Measurements from ENCODE around the gene CLIP4. TPM values are rescaled to one million over a fixed set of nuclear protein-coding genes. Genes with fewer than 3 reads are reported as not detected.

Gene CLIP4
- total RNA-seq, 1 experiment from 2014 or later, result 1.2 TPM

GRCh38 chr2:29195796-29196195, 80.6 kb downstream of the CLIP4 start:
- H3K27ac Mint-ChIP-seq (ENCODE audit: unreplicated experiment), result no peak overlapping the region

GRCh38 chr2:29196792-29197788, 81.9 kb downstream of the CLIP4 start:
- peaks cover 4% of the 10 kb centered on the region for H3K4me1 Mint-ChIP-seq (ENCODE audit: low read depth, unreplicated experiment)

More at GRCh38 chr2:29195796-29196195, 80.6 kb downstream of the CLIP4 start:
- Histone ChIP-seq H3K27me3 (replicated peaks; ENCODE audit: control insufficient read depth, insufficient read depth, low read length) (no peaks in the 10 kb centered on the region), H3K4me1 (no peaks in the 10 kb centered on the region), H3K4me3 (ENCODE audit: low read depth, low read length) (no peak overlapping the region), H3K9me3 (no peaks in the 10 kb centered on the region), H3K36me3 (ENCODE audit: control insufficient read depth, insufficient read depth, low read length) (no peaks in the 10 kb centered on the region)
- no peak for DNase-seq
- TF ChIP-seq, protein P1, sequence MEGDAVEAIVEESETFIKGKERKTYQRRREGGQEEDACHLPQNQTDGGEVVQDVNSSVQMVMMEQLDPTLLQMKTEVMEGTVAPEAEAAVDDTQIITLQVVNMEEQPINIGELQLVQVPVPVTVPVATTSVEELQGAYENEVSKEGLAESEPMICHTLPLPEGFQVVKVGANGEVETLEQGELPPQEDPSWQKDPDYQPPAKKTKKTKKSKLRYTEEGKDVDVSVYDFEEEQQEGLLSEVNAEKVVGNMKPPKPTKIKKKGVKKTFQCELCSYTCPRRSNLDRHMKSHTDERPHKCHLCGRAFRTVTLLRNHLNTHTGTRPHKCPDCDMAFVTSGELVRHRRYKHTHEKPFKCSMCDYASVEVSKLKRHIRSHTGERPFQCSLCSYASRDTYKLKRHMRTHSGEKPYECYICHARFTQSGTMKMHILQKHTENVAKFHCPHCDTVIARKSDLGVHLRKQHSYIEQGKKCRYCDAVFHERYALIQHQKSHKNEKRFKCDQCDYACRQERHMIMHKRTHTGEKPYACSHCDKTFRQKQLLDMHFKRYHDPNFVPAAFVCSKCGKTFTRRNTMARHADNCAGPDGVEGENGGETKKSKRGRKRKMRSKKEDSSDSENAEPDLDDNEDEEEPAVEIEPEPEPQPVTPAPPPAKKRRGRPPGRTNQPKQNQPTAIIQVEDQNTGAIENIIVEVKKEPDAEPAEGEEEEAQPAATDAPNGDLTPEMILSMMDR (IDR thresholded peaks at IDR 0.05; ENCODE audit: insufficient read depth in 1 of 2, low read depth in 1 of 2, low read length in 1 of 2, severe bottlenecking in 1 of 2, unreplicated experiment in 1 of 2), result no peak
- Mint-ChIP-seq H3K9me3 (ENCODE audit: unreplicated experiment) (no peaks in the 10 kb centered on the region), H3K27me3 (ENCODE audit: insufficient read depth, unreplicated experiment) (peaks cover 4% of the 10 kb centered on the region), H3K4me3 (ENCODE audit: unreplicated experiment) (no peak overlapping the region), H3K4me1 (ENCODE audit: low read depth, unreplicated experiment) (no peaks in the 10 kb centered on the region), H3K36me3 (ENCODE audit: insufficient read depth, unreplicated experiment) (no peaks in the 10 kb centered on the region)
- ChIA-PET POLR2A (no interaction called here), CTCF (no interaction called here)
- BruUV-seq (replicated peaks), result no TSS peak
- intact Hi-C loops (cut with micrococcal nuclease; ENCODE audit: unreplicated experiment), result loop anchor here (1.0 to 5.0 kb wide), 2 partner anchors 34 to 88 kb away; no protein-coding TSS in a partner anchor

DNA sequence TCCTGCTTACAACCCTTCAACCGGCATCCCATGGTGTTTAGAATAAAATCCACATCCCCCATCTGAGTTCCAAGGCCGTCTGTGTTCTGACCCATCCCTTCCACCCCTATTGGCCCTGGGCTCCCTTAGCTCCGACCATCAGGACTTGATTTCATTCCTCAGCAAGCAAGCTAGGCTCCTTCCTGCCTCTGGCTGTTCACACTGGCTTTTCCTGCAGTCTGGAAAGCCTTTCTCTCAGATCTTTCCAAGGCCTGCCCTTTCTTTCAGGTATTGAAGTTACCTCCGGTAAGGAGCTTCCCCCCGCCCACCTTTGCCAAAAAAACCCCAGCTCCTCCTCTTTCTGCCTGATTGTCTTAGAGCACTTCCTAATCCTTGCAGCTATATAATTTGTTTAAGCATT, 86.8 kb downstream of the CLIP4 start:
- peak in 1 of 2 experiments; percentile 44 for DNase-seq
- Histone ChIP-seq H3K4me1 (no peaks in the 10 kb centered on the region), H3K4me3 (ENCODE audit: low read depth, low read length) (no peak overlapping the region), H3K36me3 (ENCODE audit: control insufficient read depth, insufficient read depth, low read length) (no peaks in the 10 kb centered on the region), H3K27me3 (replicated peaks; ENCODE audit: control insufficient read depth, insufficient read depth, low read length) (no peaks in the 10 kb centered on the region), H3K9me3 (no peaks in the 10 kb centered on the region)
- intact Hi-C loops (cut with micrococcal nuclease; ENCODE audit: unreplicated experiment), result no loop called here
- H3K9me3 Mint-ChIP-seq (ENCODE audit: unreplicated experiment), result no peaks in the 10 kb centered on the region
- no peaks in the 10 kb centered on the region for H3K36me3 Mint-ChIP-seq (ENCODE audit: insufficient read depth, unreplicated experiment)
- H3K4me1 Mint-ChIP-seq (ENCODE audit: low read depth, unreplicated experiment), result peaks cover 14% of the 10 kb centered on the region
- H3K4me3 Mint-ChIP-seq (ENCODE audit: unreplicated experiment), result no peak overlapping the region
- BruUV-seq (replicated peaks), result no TSS peak
- peaks cover 4% of the 10 kb centered on the region for H3K27me3 Mint-ChIP-seq (ENCODE audit: insufficient read depth, unreplicated experiment)
- ChIA-PET POLR2A (no interaction called here), CTCF (interaction anchor here (1.0 to 1.2 kb wide), 2 partner anchors 138 to 243 kb away, joined by 4 to 6 read pairs; no protein-coding TSS in a partner anchor)
- TF ChIP-seq, protein P1 (IDR thresholded peaks at IDR 0.05; ENCODE audit: insufficient read depth in 1 of 2, low read depth in 1 of 2, low read length in 1 of 2, severe bottlenecking in 1 of 2, unreplicated experiment in 1 of 2), result no peak
- no peak overlapping the region for H3K27ac Mint-ChIP-seq (ENCODE audit: unreplicated experiment)

More at GRCh38 chr2:29196792-29197788, 81.9 kb downstream of the CLIP4 start:
- Mint-ChIP-seq H3K27me3 (ENCODE audit: insufficient read depth, unreplicated experiment) (peaks cover 4% of the 10 kb centered on the region), H3K9me3 (ENCODE audit: unreplicated experiment) (no peaks in the 10 kb centered on the region), H3K36me3 (ENCODE audit: insufficient read depth, unreplicated experiment) (no peaks in the 10 kb centered on the region), H3K27ac (ENCODE audit: unreplicated experiment) (no peak overlapping the region), H3K4me3 (ENCODE audit: unreplicated experiment) (no peak overlapping the region)
- Histone ChIP-seq H3K4me1 (no peaks in the 10 kb centered on the region), H3K27me3 (replicated peaks; ENCODE audit: control insufficient read depth, insufficient read depth, low read length) (no peaks in the 10 kb centered on the region), H3K36me3 (ENCODE audit: control insufficient read depth, insufficient read depth, low read length) (no peaks in the 10 kb centered on the region), H3K9me3 (no peaks in the 10 kb centered on the region), H3K4me3 (ENCODE audit: low read depth, low read length) (no peak overlapping the region)
- no TSS peak for BruUV-seq (replicated peaks)
- ChIA-PET CTCF (interaction anchor here (1.0 kb wide), 1 partner anchor 238 kb away, joined by 3 read pairs; no protein-coding TSS in a partner anchor), POLR2A (no interaction called here)
- peak; percentile 80 to 89 for DNase-seq
- TF ChIP-seq, protein P1 (IDR thresholded peaks at IDR 0.05; ENCODE audit: insufficient read depth in 1 of 2, low read depth in 1 of 2, low read length in 1 of 2, severe bottlenecking in 1 of 2, unreplicated experiment in 1 of 2), result peak; percentile 88 to 92
- intact Hi-C loops (cut with micrococcal nuclease; ENCODE audit: unreplicated experiment), result loop anchor here (1.0 to 5.0 kb wide), 5 partner anchors 36 to 376 kb away; no protein-coding TSS in a partner anchor

All from Caco-2 (cell line).